22Rv1 (cell line): ENCODE measurements around the gene HSD11B1L.

Experiments
- ZFX ChIP-seq: fragments of 450-650 bp; IDR thresholded peaks from 2 replicates; pipeline ENCODE4 v1.6.1; 2017; ENCODE audit warnings: antibody characterized with exemption, borderline replicate concordance
- TF ChIP-seq, protein P1 (sequence below): fragments of 450-650 bp; IDR thresholded peaks from 2 replicates; pipeline ENCODE4 v1.5.1; 2017; ENCODE audit warnings: mild to moderate bottlenecking

DNA sequence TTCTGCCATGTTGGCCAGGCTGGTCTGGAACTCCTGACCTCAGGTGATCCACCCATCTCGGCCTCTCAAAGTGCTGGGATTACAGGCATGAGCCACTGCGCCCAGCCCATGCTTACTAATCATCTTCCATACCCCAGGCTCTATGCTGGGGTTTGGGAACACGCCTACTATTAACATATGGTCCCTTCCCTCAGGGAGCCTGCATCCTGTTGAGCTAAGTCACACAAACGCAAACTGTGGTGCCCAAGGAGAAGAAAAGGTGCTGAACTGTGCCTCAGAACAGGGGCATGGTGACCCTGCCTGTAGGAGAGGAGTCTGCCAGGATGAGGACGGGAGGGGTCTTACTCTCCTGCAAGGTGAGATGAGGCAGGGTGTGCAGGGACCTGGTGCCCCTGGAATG is 6.1 kb upstream of the HSD11B1L start:
- TF ChIP-seq, protein P1, sequence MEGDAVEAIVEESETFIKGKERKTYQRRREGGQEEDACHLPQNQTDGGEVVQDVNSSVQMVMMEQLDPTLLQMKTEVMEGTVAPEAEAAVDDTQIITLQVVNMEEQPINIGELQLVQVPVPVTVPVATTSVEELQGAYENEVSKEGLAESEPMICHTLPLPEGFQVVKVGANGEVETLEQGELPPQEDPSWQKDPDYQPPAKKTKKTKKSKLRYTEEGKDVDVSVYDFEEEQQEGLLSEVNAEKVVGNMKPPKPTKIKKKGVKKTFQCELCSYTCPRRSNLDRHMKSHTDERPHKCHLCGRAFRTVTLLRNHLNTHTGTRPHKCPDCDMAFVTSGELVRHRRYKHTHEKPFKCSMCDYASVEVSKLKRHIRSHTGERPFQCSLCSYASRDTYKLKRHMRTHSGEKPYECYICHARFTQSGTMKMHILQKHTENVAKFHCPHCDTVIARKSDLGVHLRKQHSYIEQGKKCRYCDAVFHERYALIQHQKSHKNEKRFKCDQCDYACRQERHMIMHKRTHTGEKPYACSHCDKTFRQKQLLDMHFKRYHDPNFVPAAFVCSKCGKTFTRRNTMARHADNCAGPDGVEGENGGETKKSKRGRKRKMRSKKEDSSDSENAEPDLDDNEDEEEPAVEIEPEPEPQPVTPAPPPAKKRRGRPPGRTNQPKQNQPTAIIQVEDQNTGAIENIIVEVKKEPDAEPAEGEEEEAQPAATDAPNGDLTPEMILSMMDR: no peak
- no peak for TF ChIP-seq ZFX
